Stimulated activated CD8-positive, alpha-beta memory T cell treated with anti-CD3 and anti-CD28 coated beads, Interleukin-15, amount 100 ng/mL, for 1 hour (primary cell): ENCODE results near the gene NSL1.
"Not testable (repeated sequence)": the region's sequence is repeated elsewhere in the genome, so short reads cannot be mapped to it uniquely, and the experiment has no call there.

Source experiments
- DNase-seq: peaks from one replicate; pipeline ENCODE4 v3.0.0-alpha.2; 2020; ENCODE audit warnings: low read depth

NSL1 gene

GRCh38 chr1:212749821-212750535 lies 41.6 kb downstream of the NSL1 start:
- DNase-seq: no peak

GRCh38 chr1:212746546-212746945 lies 45.0 kb downstream of the NSL1 start:
- DNase-seq: no peak

GRCh38 chr1:212745303-212745702 lies 46.3 kb downstream of the NSL1 start:
- DNase-seq: no peak

GRCh38 chr1:212743901-212744475 lies 47.6 kb downstream of the NSL1 start:
- DNase-seq: no peak

GRCh38 chr1:212738330-212738729 lies 53.2 kb downstream of the NSL1 start:
- no peak for DNase-seq

GRCh38 chr1:212737559-212737958 lies 54.0 kb downstream of the NSL1 start:
- no peak for DNase-seq

GRCh38 chr1:212733109-212733508 lies 58.5 kb downstream of the NSL1 start:
- DNase-seq: no peak

- no peak for DNase-seq
These were observed 59.9 kb downstream of the NSL1 start for GRCh38 chr1:212731630-212732029.

- no peak for DNase-seq
These were observed 63.0 kb downstream of the NSL1 start for GRCh38 chr1:212728606-212729005.

- DNase-seq: no peak
These were observed 64.0 kb downstream of the NSL1 start for GRCh38 chr1:212727386-212728181.

- not testable (repeated sequence) for DNase-seq
These were observed 66.9 kb downstream of the NSL1 start for GRCh38 chr1:212724679-212725078.

GRCh38 chr1:212722270-212722957 lies 69.2 kb downstream of the NSL1 start:
- no peak for DNase-seq

- DNase-seq: no peak
These were observed 70.0 kb downstream of the NSL1 start for GRCh38 chr1:212721388-212722247.

- DNase-seq: no peak
These were observed 71.9 kb downstream of the NSL1 start for GRCh38 chr1:212719633-212720032.

- no peak for DNase-seq
These were observed 73.1 kb downstream of the NSL1 start for GRCh38 chr1:212718499-212718898.

GRCh38 chr1:212716161-212716560 lies 75.4 kb downstream of the NSL1 start:
- DNase-seq: no peak

GRCh38 chr1:212713465-212714136 lies 78.0 kb downstream of the NSL1 start:
- DNase-seq: no peak

- DNase-seq: no peak
These were observed 78.9 kb downstream of the NSL1 start for GRCh38 chr1:212712451-212713303.

- DNase-seq: not testable (repeated sequence)
These were observed 79.6 kb downstream of the NSL1 start for GRCh38 chr1:212711974-212712373.

GRCh38 chr1:212710566-212710965 lies 81.0 kb downstream of the NSL1 start:
- DNase-seq: no peak
